ENCODE data around the gene SSR3. TPM values are rescaled to one million over a fixed set of nuclear protein-coding genes. Genes with fewer than 3 reads are reported as not detected.
A peak's percentile ranks its signal among the peaks of the same experiment; 100 is the strongest.
"Not testable (repeated sequence)": the region's sequence is repeated elsewhere in the genome, so short reads cannot be mapped to it uniquely, and the experiment has no call there.

Gene SSR3
- total RNA-seq (2014; rRNA removed; shearing (Covaris generic)), result 340 and 368 TPM in 2 replicates
- 245 and 268 TPM in 2 replicates for polyA plus RNA-seq (2015; cell fraction: cytosol; rRNA removed)
- 78.0 and 85.4 TPM in 2 replicates for polyA plus RNA-seq (2015; cell fraction: nucleus; rRNA removed)

DNA sequence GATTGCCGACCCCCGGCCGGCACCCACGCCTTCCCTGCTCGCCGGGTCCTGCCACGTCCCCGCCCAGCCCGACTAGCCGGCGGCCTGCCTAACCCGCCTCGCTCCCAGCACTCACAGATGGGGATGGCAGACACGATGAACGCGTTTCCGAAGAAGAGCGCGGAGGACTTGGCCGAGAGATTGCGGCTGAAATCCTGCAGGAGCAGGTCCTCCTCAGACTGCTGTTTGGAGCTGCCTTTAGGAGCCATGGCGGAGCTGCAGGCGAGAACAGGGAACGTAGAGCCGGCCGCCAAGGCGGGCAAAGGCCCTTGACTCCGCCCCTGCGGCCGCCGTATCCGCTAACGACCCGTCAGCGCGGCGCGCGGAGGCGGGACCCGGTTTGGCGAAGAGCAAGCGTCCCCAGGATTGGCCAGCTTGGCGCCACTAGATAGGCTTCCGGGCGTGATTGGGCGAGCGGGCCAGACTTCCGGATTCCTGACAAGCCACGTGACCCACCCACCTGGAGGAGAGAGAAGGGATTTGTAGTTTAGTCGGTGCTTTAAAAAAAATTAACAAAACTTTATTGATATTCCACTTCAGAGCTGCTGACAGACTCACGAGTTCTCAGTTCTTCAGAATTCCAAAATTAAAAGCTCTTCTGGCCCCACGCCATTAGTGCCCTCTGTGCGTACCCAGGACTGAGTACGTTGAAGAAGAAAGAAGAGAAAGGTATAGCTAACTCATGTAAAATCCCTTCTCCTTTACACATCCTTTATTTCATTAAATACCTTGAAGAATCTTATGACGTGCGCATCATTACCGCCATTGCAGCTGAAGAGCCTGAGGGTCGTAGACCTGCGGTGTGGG, at the start of gene SSR3:
SSR3 (minus strand) TSS at position 276 of the 846 bp plus-strand sequence; CDS start at position 248, 28 bp downstream.
- DNase-seq (ENCODE audit: low read depth, low spot score), result peak; percentile 99
- in situ Hi-C loops (cut with HindIII; ENCODE audit: low pct_unique_long_range_greater_than_20kb, low sequenced_read_pairs), result loop anchor here (10.0 kb wide), 1 partner anchor 170 kb away; no protein-coding TSS in a partner anchor

DNA sequence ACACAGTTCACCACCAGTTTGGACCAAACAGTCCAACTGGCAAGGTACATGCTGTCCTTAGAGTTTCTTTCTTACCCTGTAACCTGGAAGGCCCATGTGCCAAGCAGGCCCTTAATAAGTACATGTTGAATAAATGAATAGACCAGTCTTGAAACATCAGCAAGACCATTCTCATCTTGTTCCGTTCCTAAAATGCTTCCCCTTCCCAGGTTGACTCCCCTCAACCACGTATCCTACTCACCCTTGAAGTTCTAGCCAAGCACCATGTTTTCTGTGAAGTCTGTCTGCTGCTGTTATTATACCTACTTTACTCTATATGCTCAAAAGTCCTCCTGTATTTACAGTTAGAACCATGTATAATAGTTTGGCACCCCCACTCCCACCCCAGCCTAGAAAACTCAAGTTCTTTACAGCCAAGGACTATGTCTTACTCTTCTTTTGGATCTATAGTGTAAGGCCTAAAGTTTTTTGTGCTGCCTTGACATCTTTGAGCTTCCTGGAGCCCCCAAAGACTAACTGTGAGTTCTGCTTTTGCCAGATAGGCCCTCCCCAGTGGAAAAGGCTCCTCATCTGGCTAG, 49.2 kb upstream of the SSR3 start:
- DNase-seq (ENCODE audit: low read depth, low spot score), result no peak
- in situ Hi-C loops (cut with HindIII; ENCODE audit: low pct_unique_long_range_greater_than_20kb, low sequenced_read_pairs), result no loop called here

GRCh38 chr3:156603379-156604017, 48.6 kb upstream of the SSR3 start:
- in situ Hi-C loops (cut with HindIII; ENCODE audit: low pct_unique_long_range_greater_than_20kb, low sequenced_read_pairs), result no loop called here

GRCh38 chr3:156602424-156602823, 47.5 kb upstream of the SSR3 start:
- no peak for DNase-seq (ENCODE audit: low read depth, low spot score)
- in situ Hi-C loops (cut with HindIII; ENCODE audit: low pct_unique_long_range_greater_than_20kb, low sequenced_read_pairs), result no loop called here

More at GRCh38 chr3:156603379-156604017, 48.6 kb upstream of the SSR3 start:
- no peak for DNase-seq (ENCODE audit: low read depth, low spot score)

DNA sequence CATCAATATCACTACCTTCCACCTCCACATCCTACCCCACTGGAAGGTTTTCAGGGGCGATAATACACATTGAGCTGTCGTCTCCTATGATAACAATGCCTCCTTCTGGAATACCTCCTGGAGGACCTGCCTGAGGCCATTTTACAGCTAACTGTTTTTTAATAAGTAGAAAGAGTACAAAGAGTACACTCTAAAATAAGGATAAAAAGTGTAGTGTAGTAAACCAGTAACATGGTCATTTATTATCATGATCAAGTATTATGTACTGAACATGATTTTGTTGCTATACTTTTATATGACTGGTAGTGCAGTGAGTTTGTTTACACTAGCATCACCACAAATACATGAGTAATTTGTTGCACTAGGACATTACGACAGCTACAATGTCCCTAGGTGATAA, 46.6 kb upstream of the SSR3 start:
- DNase-seq (ENCODE audit: low read depth, low spot score), result no peak

GRCh38 chr3:156600834-156601233, 45.9 kb upstream of the SSR3 start:
- no peak for DNase-seq (ENCODE audit: low read depth, low spot score)
- in situ Hi-C loops (cut with HindIII; ENCODE audit: low pct_unique_long_range_greater_than_20kb, low sequenced_read_pairs), result no loop called here

More for the DNA sequence above, 46.6 kb upstream of the SSR3 start:
- in situ Hi-C loops (cut with HindIII; ENCODE audit: low pct_unique_long_range_greater_than_20kb, low sequenced_read_pairs), result no loop called here

DNA sequence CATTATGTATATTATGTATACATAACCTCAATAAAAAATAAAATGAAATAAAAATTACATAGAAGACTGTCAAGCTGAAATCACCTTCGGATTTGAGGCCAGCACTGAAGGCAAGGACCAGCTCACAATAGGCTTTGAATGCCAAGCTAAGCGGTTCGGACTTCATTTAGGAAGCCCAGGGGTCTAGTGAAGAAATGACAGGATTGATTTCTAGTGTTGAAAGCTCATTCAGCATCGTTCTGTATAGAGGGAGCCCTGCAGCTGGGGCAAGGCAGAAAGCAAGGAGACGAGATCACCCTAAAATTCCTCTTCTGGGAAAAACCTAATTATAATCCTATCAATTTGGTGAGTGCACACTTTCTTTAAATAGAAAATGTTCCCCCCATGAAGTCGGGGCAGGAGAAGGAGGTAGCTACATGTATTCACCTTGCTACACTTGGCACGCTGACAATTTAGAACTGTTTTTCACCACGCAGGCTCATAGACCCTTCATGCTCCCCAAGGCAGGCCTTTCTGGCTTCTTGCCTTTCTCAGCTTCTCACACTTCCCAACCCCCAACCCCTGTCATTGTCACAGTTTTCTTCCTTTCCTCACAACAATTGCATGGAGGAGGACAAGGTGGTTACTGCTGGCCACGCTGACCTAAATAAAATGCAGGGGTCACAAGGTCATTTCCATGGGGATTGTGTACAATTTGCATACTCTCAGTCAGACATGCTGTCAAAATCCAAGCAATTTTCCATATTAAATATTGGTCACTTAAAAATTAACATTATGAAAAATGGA, 44.4 kb upstream of the SSR3 start:
- no peak for DNase-seq (ENCODE audit: low read depth, low spot score)
- in situ Hi-C loops (cut with HindIII; ENCODE audit: low pct_unique_long_range_greater_than_20kb, low sequenced_read_pairs), result no loop called here

DNA sequence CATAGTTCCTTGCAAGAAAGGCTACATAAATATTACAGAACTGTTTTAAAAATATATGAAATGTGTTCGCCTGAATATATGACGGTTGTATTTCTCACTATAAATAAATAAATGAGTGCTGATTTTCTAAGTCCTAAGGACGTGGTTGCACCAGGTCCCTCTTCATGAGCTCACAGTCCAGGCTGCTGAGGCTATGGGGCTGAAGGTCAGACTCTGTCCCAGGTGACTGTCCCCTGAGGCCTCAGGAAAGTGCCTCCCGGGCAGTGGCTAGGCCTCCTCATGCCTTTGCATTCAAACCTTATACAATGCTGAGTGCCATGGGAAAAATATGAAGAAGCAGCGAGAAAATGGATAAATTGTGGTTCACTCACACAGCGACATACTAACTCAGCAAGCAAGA, 43.5 kb upstream of the SSR3 start:
- in situ Hi-C loops (cut with HindIII; ENCODE audit: low pct_unique_long_range_greater_than_20kb, low sequenced_read_pairs), result no loop called here
- DNase-seq (ENCODE audit: low read depth, low spot score), result no peak

- DNase-seq (ENCODE audit: low read depth, low spot score), result no peak
- in situ Hi-C loops (cut with HindIII; ENCODE audit: low pct_unique_long_range_greater_than_20kb, low sequenced_read_pairs), result no loop called here
These were observed 39.3 kb upstream of the SSR3 start for GRCh38 chr3:156594219-156594683.

DNA sequence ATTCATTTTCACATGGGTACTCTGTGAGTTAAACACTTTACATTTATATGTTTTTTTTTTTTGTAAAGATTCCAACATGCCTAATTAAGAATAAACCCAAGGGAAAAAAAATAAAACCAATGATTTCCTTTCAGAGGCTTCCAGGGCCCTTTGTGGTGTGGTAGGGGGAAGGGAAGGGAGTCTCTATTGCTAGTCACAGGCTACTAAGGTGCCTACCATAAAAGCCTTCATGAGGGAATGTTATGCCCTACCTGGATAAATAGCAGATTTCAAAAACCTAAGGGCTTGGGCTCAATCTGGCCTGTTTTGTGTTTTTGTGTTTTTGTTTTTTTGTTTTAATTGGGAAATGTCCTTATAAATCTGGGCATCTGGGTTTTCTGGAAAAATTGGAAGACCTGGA, 38.9 kb upstream of the SSR3 start:
- in situ Hi-C loops (cut with HindIII; ENCODE audit: low pct_unique_long_range_greater_than_20kb, low sequenced_read_pairs), result no loop called here

DNA sequence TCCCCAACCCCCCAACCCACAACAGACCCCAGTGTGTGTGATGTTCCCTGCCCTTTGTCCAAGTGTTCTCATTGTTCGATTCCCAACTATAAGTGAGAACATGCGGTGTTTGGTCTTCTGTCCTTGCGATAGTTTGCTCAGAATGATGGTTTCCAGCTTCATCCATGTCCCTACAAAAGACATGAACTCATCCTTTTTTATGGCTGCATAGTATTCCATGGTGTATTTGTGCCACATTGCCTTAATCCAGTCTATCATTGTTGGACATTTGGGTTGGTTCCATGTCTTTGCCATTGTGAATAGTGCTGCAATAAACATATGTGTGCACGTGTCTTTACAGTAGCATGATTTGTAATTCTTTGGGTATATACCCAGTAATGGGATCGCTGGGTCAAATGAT, 34.9 kb upstream of the SSR3 start:
- in situ Hi-C loops (cut with HindIII; ENCODE audit: low pct_unique_long_range_greater_than_20kb, low sequenced_read_pairs); DNase-seq (ENCODE audit: low read depth, low spot score): not testable (repeated sequence)

More for the DNA sequence above, 38.9 kb upstream of the SSR3 start:
- DNase-seq (ENCODE audit: low read depth, low spot score), result no peak

DNA sequence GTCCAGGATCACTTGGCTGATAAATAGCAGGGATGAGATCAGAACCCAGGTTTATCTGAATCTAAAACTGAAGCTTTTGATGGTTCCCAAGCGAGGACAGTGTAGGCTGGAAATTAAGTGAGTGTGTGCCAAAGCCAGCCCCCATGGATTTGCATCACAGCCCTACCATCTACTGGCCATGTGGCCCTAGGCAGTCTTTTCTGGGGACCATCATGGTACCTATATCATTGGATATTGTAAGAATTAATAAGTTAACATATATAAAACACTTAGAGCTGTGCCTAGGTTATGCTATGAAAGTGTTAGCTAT, 32.8 kb upstream of the SSR3 start:
- no peak for DNase-seq (ENCODE audit: low read depth, low spot score)
- in situ Hi-C loops (cut with HindIII; ENCODE audit: low pct_unique_long_range_greater_than_20kb, low sequenced_read_pairs), result no loop called here

GRCh38 chr3:156586905-156587759, 32.2 kb upstream of the SSR3 start:
- no peak for DNase-seq (ENCODE audit: low read depth, low spot score)
- in situ Hi-C loops (cut with HindIII; ENCODE audit: low pct_unique_long_range_greater_than_20kb, low sequenced_read_pairs), result no loop called here

GRCh38 chr3:156583469-156583868, 28.6 kb upstream of the SSR3 start:
- DNase-seq (ENCODE audit: low read depth, low spot score), result no peak
- in situ Hi-C loops (cut with HindIII; ENCODE audit: low pct_unique_long_range_greater_than_20kb, low sequenced_read_pairs), result no loop called here

- in situ Hi-C loops (cut with HindIII; ENCODE audit: low pct_unique_long_range_greater_than_20kb, low sequenced_read_pairs), result no loop called here
- DNase-seq (ENCODE audit: low read depth, low spot score), result peak; percentile 79
These were observed 27.7 kb upstream of the SSR3 start for GRCh38 chr3:156582532-156583183.

DNA sequence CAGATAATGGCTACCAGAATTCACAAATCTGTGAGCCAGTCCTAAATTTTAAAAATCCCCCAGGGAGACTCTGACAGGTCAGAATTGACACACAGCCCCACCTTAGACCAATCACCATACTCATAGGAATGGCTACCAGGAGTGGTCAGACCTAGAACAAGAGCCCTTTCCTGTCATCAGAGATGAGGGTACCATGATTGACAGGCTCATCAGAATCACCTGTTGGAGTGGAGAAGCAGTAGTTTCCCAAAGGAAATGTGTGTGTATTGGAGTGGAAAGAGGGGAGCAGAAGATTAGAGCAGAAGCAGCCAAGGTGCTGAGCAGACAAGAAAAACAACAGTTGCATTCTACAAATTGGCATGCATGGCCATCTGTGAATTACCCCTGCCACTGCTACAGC, 27.0 kb upstream of the SSR3 start:
- in situ Hi-C loops (cut with HindIII; ENCODE audit: low pct_unique_long_range_greater_than_20kb, low sequenced_read_pairs), result no loop called here
- DNase-seq (ENCODE audit: low read depth, low spot score), result no peak

Measured in SK-MEL-5 (cell line).